ENCODE measurements around the gene RGS12. TPM values are rescaled to one million over a fixed set of nuclear protein-coding genes. Genes with fewer than 3 reads are reported as not detected.

Gene RGS12
- total RNA-seq, 1 donor from 2014 or later = 33.8 TPM

DNA sequence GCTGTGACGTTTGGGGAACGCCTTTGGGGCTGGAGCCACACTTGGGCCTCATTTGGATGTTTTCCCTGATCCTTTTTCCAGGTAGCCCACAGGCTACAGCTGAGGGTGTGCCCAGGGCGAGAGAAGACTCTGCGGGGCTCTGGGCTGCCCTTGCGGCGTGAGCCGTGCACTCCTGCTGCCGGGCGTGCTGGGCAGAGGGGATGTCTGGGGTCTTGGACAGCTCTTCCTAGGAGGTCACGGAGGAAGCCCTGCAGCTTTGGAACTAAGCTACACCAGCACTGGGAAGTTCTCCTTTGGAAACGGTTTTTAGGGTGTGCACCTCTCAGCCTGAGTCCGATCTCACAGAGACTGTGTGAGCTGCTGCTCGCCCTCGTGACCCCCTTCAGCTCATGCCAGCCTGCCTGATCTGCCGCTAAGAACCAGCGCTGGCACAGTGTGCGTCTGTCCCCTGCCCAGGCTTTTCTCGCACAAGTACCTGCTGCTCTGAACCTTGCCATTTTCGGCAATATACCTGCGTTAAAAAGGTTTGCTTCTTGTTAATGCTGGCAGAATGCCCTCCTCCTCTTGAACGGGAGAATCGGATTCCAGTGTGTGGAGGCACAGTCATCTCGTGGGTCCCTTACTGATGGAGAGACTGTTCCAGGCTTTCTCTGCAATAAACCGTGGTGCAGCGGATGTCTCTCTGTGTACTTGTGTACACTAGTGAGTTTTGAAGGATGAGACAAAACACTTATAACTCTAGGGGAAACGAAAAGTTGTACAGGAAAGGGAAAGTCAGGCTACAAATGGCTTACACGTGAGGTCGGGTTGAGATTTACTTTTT, 29.6 kb upstream of the RGS12 start:
- no peak for DNase-seq (ENCODE audit: low read depth)
- H3K4me3 ChIP-seq (ENCODE audit: low read depth, low read length) = no peak overlapping the region
- TF ChIP-seq, protein P1, sequence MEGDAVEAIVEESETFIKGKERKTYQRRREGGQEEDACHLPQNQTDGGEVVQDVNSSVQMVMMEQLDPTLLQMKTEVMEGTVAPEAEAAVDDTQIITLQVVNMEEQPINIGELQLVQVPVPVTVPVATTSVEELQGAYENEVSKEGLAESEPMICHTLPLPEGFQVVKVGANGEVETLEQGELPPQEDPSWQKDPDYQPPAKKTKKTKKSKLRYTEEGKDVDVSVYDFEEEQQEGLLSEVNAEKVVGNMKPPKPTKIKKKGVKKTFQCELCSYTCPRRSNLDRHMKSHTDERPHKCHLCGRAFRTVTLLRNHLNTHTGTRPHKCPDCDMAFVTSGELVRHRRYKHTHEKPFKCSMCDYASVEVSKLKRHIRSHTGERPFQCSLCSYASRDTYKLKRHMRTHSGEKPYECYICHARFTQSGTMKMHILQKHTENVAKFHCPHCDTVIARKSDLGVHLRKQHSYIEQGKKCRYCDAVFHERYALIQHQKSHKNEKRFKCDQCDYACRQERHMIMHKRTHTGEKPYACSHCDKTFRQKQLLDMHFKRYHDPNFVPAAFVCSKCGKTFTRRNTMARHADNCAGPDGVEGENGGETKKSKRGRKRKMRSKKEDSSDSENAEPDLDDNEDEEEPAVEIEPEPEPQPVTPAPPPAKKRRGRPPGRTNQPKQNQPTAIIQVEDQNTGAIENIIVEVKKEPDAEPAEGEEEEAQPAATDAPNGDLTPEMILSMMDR (conservative IDR thresholded peaks at IDR 0.05; ENCODE audit: low read depth, low read length) = no peak

DNA sequence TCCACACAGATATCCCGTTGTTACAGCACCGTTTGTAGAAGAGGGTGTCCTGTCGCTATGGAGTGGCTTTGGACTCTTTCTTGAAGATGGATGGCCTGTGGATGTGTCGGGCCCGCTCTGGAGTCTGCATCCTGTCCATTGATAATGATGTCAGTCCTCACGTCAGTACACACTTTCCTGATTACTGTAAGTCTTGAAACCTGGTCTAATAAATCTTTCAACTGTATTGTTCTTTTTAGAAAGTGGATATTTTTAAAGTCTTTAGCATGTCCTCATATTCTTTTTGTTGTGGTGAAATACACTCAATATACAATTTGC, 29.0 kb upstream of the RGS12 start:
- TF ChIP-seq, protein P1 (conservative IDR thresholded peaks at IDR 0.05; ENCODE audit: low read depth, low read length) = no peak
- DNase-seq (ENCODE audit: low read depth) = no peak
- no peak overlapping the region for H3K4me3 ChIP-seq (ENCODE audit: low read depth, low read length)

DNA sequence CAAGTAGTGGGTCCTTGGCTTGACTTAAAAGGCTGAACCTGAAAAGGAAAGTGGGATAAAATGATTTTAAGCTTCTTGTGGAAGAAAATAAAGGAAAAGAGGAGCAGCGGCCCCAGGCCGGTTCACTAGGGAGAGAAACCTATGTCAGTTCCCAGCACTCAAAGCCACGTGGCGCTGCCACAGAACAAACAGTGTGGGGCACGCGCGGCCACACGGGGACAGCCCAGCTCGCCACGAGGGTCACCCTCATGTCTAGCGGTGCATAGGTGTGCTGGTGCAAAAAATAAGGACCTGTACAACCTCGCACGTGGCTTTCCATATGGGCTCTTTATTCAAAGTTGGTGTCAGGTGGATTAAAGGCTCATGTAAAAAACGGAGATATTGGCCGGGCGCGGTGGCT, 26.7 kb upstream of the RGS12 start:
- no peak for DNase-seq (ENCODE audit: low read depth)
- TF ChIP-seq, protein P1 (conservative IDR thresholded peaks at IDR 0.05; ENCODE audit: low read depth, low read length) = no peak
- no peak overlapping the region for H3K4me3 ChIP-seq (ENCODE audit: low read depth, low read length)

DNA sequence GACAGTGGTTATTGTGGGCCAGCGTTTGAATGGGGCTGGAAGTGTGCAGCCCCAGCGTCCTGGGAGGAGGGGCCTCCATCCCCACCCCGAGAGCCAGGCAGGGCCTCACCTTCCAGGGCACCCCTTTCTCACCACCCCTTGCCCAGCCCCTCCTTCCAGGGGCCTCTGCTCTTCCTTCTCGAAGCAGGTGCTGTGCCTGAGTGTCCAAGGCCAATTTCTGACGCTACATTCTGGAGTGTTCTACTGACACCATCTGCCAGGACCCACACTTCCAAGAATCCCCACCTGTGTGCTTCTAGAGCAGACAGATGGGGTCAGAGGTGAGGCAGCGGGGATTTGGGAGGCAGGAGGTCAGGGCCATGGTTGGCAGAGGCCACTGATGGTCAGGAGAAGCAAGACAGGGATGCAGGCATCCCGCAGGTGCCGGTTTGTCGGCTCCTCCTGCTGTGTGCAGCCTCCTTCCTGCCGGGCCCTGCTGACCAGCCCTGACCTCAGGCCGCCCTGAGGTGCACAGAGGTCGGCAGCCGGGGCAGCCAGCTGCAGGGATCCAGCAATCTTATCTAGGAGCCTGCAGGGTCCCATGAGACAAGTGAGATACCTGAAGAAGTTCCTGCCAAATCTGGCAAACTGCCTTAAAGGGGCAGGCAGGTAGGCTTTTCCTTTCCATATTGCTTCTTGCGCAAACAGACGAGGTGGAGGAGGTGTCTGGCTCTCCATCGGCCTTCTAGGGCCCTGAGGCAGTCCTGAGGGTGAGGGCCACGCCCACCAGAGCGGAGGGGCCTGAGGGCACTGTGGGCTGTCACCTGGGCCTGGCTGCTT, 25.0 kb upstream of the RGS12 start:
- TF ChIP-seq, protein P1 (conservative IDR thresholded peaks at IDR 0.05; ENCODE audit: low read depth, low read length) = no peak

DNA sequence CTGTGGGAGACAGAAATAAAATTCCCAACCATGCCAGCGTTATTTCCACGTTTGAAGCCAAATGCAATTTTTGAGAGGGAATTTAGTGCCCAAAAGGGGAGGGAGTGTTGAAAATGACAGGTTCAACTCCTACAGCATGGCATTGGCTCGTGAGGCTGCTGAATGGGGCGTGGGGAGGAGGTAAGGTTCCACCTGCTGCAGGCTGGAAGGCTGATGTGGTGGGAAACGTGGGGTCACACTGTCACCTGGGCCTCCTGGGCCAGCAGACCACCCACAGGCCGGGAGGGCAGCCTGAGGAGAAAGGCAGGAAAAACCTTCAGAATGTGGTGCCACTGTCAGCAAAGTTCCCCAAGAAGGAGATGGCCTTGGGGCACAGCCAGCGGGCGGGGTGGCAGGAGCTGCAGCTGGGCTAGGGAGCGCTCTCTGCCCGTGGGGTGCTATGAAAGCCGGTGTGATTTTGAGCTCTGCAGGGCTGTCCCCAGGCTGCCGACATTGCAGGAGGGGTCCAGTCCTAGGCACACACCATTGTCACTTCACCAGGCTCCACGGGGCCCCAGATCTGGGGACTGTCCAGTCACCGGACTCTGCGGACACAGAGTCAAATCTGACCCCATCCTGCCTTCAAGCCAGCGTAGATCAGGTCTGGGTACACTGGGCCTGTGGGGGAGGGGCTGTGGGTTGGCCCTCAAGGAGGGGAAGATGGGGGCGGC, 24.3 kb upstream of the RGS12 start:
- DNase-seq (ENCODE audit: low read depth) = no peak
- H3K4me3 ChIP-seq (ENCODE audit: low read depth, low read length) = no peak overlapping the region
- TF ChIP-seq, protein P1 (conservative IDR thresholded peaks at IDR 0.05; ENCODE audit: low read depth, low read length) = no peak

More for the DNA sequence above, 25.0 kb upstream of the RGS12 start:
- no peak overlapping the region for H3K4me3 ChIP-seq (ENCODE audit: low read depth, low read length)
- no peak for DNase-seq (ENCODE audit: low read depth)

DNA sequence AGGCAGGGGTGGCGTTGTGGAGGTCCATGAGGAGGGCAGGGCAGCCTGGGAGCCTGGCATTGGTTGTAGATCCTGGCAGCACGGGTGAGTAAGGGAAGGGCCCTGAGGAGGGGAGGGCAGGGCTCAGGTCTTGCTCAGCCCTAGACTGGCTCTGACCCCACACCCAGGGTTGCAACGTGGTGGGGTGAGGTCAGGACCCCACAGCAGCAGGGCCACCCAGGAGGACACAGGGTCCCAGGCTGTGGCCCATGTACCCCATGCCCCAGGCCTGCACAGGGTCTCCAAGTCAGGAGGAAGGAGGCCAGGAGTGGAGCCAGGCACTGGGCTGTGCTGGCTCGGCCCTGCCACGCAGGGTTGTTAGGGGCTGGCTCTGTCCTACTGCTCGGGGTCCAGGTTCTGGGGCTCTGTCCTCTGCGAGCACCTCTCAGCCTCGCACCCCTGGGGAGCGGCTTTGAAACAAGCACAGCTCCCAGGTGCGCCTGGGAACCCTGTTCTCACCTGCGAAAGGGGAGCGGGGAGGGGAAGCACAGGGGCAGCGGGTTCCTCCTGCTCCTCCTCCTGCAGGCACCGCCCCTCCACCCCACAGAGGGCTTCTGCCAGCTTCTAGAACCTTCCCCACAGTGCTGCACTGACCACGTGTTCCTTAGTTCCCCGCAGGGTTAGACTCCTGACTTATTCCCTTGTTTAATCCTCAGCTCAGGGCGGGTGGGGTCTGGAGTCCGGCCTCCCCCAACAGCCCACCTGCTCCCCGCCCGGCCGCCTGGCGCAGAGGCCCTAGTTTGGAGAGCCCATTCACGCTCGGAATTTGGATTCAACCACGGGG, 23.5 kb upstream of the RGS12 start:
- no peak for DNase-seq (ENCODE audit: low read depth)
- H3K4me3 ChIP-seq (ENCODE audit: low read depth, low read length) = no peak overlapping the region
- TF ChIP-seq, protein P1 (conservative IDR thresholded peaks at IDR 0.05; ENCODE audit: low read depth, low read length) = no peak
